Panc1 (cell line): Measurements from ENCODE around the gene XIRP2. TPM values are rescaled to one million over a fixed set of nuclear protein-coding genes. Genes with fewer than 3 reads are reported as not detected.

Source experiments
- ATAC-seq: fragments of 200-7000 bp; cut with Tn5 transposase; 2 replicates; pipeline ENCODE4 v1.9.1; 2020; ENCODE audit warnings: mild to moderate bottlenecking, moderate library complexity
- BruUV-seq: library from RNA; stranded (reverse); fragments of 400-500 nt; replicated peaks from 2 replicates; lab custom pipeline; 2021; lab: Mats Ljungman, UMichigan
- CTCF ChIA-PET: fragments of 300-600 bp; sonication (Branson Sonifier 250); formaldehyde crosslinking; loops from one replicate; lab custom pipeline; 2022; ENCODE audit warnings: antibody characterized with exemption; lab: Charles Lee
- POLR2A ChIA-PET: fragments of 300-600 bp; sonication (Branson Sonifier 250); formaldehyde crosslinking; loops from one replicate; lab custom pipeline; 2022; ENCODE audit warnings: antibody characterized with exemption; lab: Charles Lee
- DNase-seq: peaks from one replicate; pipeline ENCODE4 v3.0.0-alpha.2; 2010; ENCODE audit warnings: low read depth, low spot score
- H3K27ac ChIP-seq: 2 replicates; pipeline ENCODE4 v1.5.1; 2011; ENCODE audit warnings: mild to moderate bottlenecking, low read length, inconsistent platforms
- H3K27me3 ChIP-seq: fragments of 200-500 bp; sonication (Bioruptor generic); 2 replicates; pipeline ENCODE4 v1.6.0; 2014; ENCODE audit warnings: low read length, inconsistent platforms; ENCODE audit not compliant: control insufficient read depth, insufficient read depth
- H3K36me3 ChIP-seq: fragments of 200-500 bp; sonication (Bioruptor generic); 2 replicates; pipeline ENCODE4 v1.5.1; 2014; ENCODE audit warnings: inconsistent platforms, mild to moderate bottlenecking, low read length, moderate library complexity; ENCODE audit not compliant: control insufficient read depth, insufficient read depth
- H3K4me1 ChIP-seq: 2 replicates; pipeline ENCODE4 v1.5.1; 2011; ENCODE audit warnings: inconsistent platforms, mild to moderate bottlenecking, low read length, moderate library complexity; ENCODE audit not compliant: control insufficient read depth, insufficient read depth
- H3K4me3 ChIP-seq, 2 experiments: 2 replicates each; pipeline ENCODE4 v1.5.1; 2011 to 2012; ENCODE audit warnings: low read depth in 2 of 2, low read length in 2 of 2, mild to moderate bottlenecking in 2 of 2, inconsistent platforms in 1 of 2, moderate library complexity in 1 of 2
- H3K9me3 ChIP-seq: fragments of 200-500 bp; sonication (Bioruptor generic); 2 replicates; pipeline ENCODE4 v1.5.1; 2014; ENCODE audit warnings: low read depth, mild to moderate bottlenecking, inconsistent platforms, low read length, moderate library complexity; ENCODE audit not compliant: control insufficient read depth, insufficient read depth
- CTCF ChIP-seq: fragments of 450-650 bp; IDR thresholded peaks from 2 replicates; pipeline ENCODE4 v1.5.1; 2017; ENCODE audit warnings: mild to moderate bottlenecking
- POLR2AphosphoS5 ChIP-seq: IDR thresholded peaks from 2 replicates; pipeline ENCODE4 v1.6.1; 2012; ENCODE audit warnings: mild to moderate bottlenecking, low read depth, low read length, moderate library complexity
- REST ChIP-seq, 2 experiments: IDR thresholded peaks; 2 replicates each; pipeline ENCODE4 v1.6.1; 2011 to 2012; ENCODE audit warnings: low read depth in 2 of 2, control low read depth in 1 of 2, low read length in 1 of 2, mild to moderate bottlenecking in 1 of 2, moderate library complexity in 1 of 2; ENCODE audit not compliant: insufficient read depth in 1 of 2
- SIN3A ChIP-seq: IDR thresholded peaks from 2 replicates; pipeline ENCODE4 v1.6.1; 2012; ENCODE audit warnings: low read depth, mild to moderate bottlenecking, low read length, moderate library complexity, borderline replicate concordance; ENCODE audit not compliant: insufficient read depth
- TCF7L2 ChIP-seq: IDR thresholded peaks from 2 replicates; pipeline ENCODE4 v1.6.1; 2011; ENCODE audit warnings: mild to moderate bottlenecking, low read depth, low read length, inconsistent platforms
- in situ Hi-C: cut with HindIII; loops from 2 replicates; pipeline ENCODE4 v1.10.0; 2016; ENCODE audit warnings: low sequenced_read_pairs, low pct_unique_long_range_greater_than_20kb
- intact Hi-C: fragments of 100-400 bp; cut with micrococcal nuclease; formaldehyde crosslinking; loops from one replicate; pipeline ENCODE4 v1.10.0; 2022; ENCODE audit not compliant: unreplicated experiment
- total RNA-seq: library from RNA; stranded (reverse); gene quantifications from one replicate; pipeline ENCODE4 v1.2.1, GENCODE V29; 2021; ENCODE audit not compliant: unreplicated experiment

The XIRP2 gene
- total RNA-seq, 1 experiment from 2014 or later: not detected

- Histone ChIP-seq H3K27me3 (peaks cover 4% of the 10 kb centered on the region), H3K36me3 (no peaks in the 10 kb centered on the region), H3K9me3 (no peaks in the 10 kb centered on the region), H3K4me3 (peak overlapping the region; percentile 7 to 58), H3K27ac (no peak overlapping the region), H3K4me1 (peaks cover 3% of the 10 kb centered on the region; the same call in 1 of the 2 replicates)
- intact Hi-C loops (no loop called here), in situ Hi-C loops (no loop called here)
- ChIA-PET POLR2A (no interaction called here), CTCF (interaction anchor here (0.6 kb wide), 1 partner anchor 1167 kb away, joined by 4 read pairs; the partner anchor contains the start of gene SCN1A)
- no peak for TF ChIP-seq SIN3A
- TF ChIP-seq CTCF: no peak
- TF ChIP-seq REST (IDR thresholded peaks at IDR 0.05; ENCODE audit: insufficient read depth in 1 of 2, low read depth in 2 of 2, low read length in 1 of 2): 0 out of 4 replicates have a peak, but pooled peaks of 1 of the 2 experiments have one; percentile 29
- no peak for TF ChIP-seq POLR2AphosphoS5
- TF ChIP-seq TCF7L2: no peak
- no TSS peak for BruUV-seq
- DNase-seq (no peak), ATAC-seq (no peak)
Measured at GRCh38 chr2:167293943-167294775, 405.9 kb downstream of the XIRP2 start.

GRCh38 chr2:167294776-167295140, 406.5 kb downstream of the XIRP2 start:
- Histone ChIP-seq H3K4me3 (peak overlapping the region; percentile 7 to 58; a peak in 3 of 4 replicates), H3K9me3 (no peaks in the 10 kb centered on the region), H3K4me1 (peaks cover 3% of the 10 kb centered on the region; the same call in 1 of the 2 replicates), H3K36me3 (no peaks in the 10 kb centered on the region), H3K27ac (no peak overlapping the region), H3K27me3 (peaks cover 4% of the 10 kb centered on the region)
- ATAC-seq (no peak), DNase-seq (peak; percentile 7)
- no TSS peak for BruUV-seq
- ChIA-PET CTCF (no interaction called here), POLR2A (no interaction called here)
- in situ Hi-C loops (no loop called here), intact Hi-C loops (no loop called here)
- TF ChIP-seq CTCF: no peak
- TF ChIP-seq POLR2AphosphoS5: no peak
- TF ChIP-seq TCF7L2: no peak
- TF ChIP-seq REST (IDR thresholded peaks at IDR 0.05; ENCODE audit: insufficient read depth in 1 of 2, low read depth in 2 of 2, low read length in 1 of 2): peak in 1 of 2 experiments; percentile 77; a peak in 2 of 4 replicates
- TF ChIP-seq SIN3A: no peak
